Endometrium (tissue), 2 donors: ENCODE results near the gene ST13.
"Not testable (repeated sequence)": the region's sequence is repeated elsewhere in the genome, so short reads cannot be mapped to it uniquely, and the experiment has no call there.

ENCODE experiments used
- FAIRE-seq: peaks from 2 replicates; lab custom pipeline; 2012; peaks lifted over from hg19 to GRCh38; lab: Jason Lieb, UNC
- donor health status: control.
- donor health status: control.

The ST13 gene

GRCh38 chr22:40856513-40857308 lies at the start of gene ST13, which contains the start of gene XPNPEP3:
TSS of gene ST13 (minus strand) at chr22:40856639. CDS start at chr22:40856540, 99 bp downstream.
TSS of gene XPNPEP3 (plus strand) at chr22:40857148. CDS start at chr22:40857182, 34 bp downstream.
- peak; percentile 78 for FAIRE-seq

DNA sequence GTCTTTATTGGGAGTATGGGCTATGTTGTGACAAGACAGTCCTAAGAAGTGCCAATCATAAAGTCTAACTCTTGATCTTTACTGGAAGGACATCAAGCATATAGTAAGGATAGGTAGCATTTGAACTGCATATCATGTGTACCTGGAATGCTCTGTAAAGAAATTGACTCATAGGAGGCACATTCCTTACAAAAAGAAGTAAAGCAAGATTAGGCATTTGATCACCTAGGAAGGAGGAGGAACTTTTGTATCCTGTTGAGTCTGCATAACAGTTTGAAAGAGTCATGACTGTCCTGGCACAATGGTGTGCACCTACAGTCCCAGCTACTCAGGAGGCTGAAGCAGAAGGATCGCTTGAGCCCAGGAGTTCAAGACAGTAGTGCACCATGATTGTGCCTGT lies 47.7 kb upstream of the ST13 start:
- FAIRE-seq, result no peak

DNA sequence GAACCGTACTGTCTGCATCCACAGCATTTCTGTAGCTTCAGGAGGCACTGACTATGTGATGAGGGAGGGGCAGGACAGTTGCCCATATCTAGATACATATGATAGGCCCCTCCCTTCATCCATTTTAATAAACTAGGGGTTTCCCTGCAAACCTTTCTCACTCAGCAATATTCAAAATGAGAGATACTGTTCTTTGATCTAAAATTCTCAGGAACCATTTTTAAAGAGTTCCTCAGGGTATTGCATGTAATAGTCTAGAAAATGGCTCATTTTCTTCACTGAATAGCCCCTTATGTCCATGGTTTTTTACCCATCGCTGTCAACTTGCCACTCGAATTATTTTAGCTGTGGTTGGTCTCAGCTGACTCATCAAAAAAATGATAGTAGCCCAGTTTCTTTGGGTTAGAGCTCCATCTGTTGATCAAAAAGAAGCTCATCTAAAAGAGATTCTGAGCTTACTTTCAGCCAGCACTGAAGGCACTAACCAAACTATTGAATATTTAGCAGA lies 42.5 kb upstream of the ST13 start:
- FAIRE-seq, result peak; percentile 77

DNA sequence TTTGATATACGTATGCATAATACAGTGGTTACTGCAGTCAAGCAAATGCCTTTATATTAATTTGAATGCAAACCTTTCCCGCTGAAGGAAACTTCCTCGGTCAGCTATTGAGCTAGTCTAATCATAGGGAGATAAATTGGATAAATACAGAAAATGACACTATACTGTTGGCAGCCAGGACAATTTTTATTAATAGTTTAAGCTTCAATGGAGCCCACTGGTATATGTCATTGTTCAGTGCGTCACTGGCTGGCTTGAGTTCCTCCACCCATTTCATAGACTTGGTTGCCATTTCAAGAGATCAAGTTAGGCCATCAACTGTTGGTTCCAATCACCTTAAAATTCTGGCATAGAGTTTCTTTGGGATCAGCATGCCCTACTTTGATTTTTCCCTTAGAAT lies 38.0 kb upstream of the ST13 start:
- FAIRE-seq, result no peak

GRCh38 chr22:40890881-40891280 lies 34.4 kb upstream of the ST13 start:
- FAIRE-seq, result no peak

GRCh38 chr22:40889116-40889515 lies 32.7 kb upstream of the ST13 start:
- no peak for FAIRE-seq

GRCh38 chr22:40878922-40879321 lies 22.5 kb upstream of the ST13 start:
- no peak for FAIRE-seq

- no peak for FAIRE-seq
Observed at GRCh38 chr22:40877488-40877887, 21.0 kb upstream of the ST13 start.

GRCh38 chr22:40876907-40877306 lies 20.5 kb upstream of the ST13 start:
- no peak for FAIRE-seq

- no peak for FAIRE-seq
Observed at GRCh38 chr22:40875111-40875510, 18.7 kb upstream of the ST13 start.

DNA sequence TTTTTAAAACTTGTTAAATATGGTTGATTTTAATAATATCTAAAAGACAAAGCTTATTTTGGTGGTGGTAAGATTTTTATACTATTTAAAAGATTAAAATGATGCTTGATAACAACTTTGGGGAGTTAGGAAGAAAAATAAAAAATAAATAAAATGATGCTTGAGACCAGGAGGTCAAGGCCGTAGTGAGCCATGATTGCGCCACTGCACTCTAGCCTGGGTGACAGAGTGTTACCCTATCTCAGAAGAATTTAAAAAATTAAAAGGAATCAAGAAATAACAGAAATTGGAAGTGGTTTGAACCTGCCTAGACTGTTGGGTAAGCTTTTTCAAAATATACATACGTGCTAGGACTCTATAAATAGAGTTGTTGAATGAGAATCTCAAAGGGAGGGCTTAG lies 17.6 kb upstream of the ST13 start:
- FAIRE-seq, result no peak

GRCh38 chr22:40868379-40868778 lies 11.9 kb upstream of the ST13 start:
- not testable (repeated sequence) for FAIRE-seq

DNA sequence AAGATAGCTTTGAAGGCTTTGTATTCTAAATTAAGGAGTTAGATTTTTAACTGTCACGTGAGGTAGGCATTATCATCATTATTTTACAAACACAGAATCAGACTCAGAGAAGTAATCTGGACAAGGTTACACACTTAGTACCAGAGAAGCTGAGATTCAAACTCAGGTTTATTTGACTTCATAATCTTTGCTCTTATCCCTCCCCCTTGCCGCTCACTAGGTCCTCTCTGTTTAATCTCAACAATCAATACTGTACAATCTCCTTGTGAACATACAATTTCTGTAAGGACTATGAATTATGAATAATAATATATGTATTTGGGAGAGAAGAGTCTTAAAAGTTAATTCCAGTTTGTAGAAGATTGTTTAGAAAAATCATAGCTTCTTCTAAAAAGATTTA lies 10.7 kb upstream of the ST13 start:
- FAIRE-seq, result no peak

- no peak for FAIRE-seq
Observed at GRCh38 chr22:40862537-40862936, 6.1 kb upstream of the ST13 start.

- no peak for FAIRE-seq
Observed at GRCh38 chr22:40862013-40862412, 5.6 kb upstream of the ST13 start, which contains the start of gene DNAJB7. TSS of gene DNAJB7 (minus strand) at chr22:40862113. CDS start at chr22:40861994, 119 bp downstream.

GRCh38 chr22:40857309-40857855 lies 943 bp upstream of the ST13 start:
- no peak for FAIRE-seq

DNA sequence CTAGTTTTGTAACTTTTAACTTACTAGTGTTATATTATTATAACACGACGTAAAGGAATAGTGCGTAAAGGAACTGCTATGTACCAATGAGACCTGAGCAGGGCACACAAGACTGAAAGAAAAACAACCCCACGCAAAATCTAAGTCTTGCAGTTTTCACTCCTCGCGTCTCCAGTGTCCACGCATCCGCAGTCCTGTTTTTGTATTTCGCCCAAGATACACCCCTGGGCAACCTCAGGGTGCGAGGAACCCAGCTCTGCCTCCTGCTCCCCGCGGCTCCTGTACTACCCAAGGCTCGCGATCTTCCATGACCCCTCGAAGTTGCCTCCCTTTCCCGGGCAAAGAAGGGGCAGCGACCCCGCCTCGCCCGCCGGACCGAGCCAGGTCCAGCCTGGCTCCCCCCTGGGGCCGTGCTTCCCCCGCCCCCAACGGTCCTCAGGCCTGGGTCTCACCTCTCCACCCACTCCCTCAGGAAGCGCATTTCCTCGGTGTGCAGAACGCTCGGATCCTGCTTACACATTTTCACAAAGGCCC lies 393 bp downstream of the ST13 start:
- FAIRE-seq, result no peak

GRCh38 chr22:40855071-40855978 lies 1.1 kb downstream of the ST13 start:
- no peak for FAIRE-seq

DNA sequence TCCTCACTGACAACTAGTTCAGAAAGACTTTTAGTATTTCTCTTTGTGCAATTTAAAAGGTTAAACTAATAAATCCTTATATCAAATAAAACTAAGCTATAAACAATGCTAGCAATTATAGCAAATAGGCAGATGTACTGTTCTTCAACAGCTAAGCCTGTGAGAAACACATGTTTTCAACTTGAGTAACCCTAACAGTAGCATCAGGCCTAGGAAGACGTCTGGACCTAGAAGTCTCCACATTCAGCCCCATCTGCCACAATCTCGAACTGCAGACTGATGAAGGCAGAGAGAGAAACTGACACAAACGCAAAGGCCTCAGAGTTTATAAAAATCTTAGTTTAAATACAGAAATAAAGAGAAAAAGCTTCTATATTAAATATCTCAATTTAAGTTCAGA lies 2.5 kb downstream of the ST13 start:
- FAIRE-seq, result no peak

DNA sequence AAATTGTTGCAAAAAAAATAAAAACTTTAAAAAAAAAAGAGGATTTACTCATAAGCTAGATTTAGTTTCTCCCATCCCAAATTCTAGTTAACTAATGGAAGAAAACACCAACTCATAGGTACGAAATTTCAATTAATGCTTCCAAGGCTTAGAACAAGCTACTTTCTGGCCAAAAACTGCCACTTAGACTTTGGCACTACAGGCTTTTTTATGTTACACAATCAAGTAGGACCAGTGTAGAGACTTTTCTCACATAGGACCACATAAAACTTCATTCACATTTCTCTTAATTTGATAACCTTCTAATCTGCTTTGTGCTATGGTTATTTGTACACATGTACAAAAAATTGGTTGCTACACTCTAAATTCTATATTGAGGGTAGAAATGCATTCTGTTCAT lies 3.1 kb downstream of the ST13 start:
- no peak for FAIRE-seq

- not testable (repeated sequence) for FAIRE-seq
Observed at GRCh38 chr22:40845816-40846215, 10.6 kb downstream of the ST13 start.

GRCh38 chr22:40844951-40845350 lies 11.5 kb downstream of the ST13 start:
- no peak for FAIRE-seq
